ENCODE measurements around the gene PRKCB.

DNA sequence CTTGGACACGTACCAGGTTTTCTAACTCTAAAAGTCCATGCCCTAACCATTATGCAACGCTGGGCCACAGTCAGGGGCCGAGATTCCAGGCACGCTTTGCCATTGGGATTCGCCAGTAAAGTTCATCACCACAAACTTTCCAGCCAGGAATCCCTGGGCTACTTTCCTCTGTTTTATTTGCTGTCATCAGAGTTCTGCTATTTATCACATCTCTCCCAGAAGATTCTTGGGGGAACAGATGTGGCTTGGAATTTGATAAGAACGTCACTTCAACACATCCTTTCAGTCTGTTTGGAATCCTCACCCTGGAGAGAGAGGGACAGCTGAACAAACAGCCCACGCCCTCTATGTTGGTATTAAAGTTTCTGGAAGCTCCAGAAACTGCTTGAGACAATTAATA lies 310.7 kb downstream of the PRKCB start:
- TF ChIP-seq, protein P1, sequence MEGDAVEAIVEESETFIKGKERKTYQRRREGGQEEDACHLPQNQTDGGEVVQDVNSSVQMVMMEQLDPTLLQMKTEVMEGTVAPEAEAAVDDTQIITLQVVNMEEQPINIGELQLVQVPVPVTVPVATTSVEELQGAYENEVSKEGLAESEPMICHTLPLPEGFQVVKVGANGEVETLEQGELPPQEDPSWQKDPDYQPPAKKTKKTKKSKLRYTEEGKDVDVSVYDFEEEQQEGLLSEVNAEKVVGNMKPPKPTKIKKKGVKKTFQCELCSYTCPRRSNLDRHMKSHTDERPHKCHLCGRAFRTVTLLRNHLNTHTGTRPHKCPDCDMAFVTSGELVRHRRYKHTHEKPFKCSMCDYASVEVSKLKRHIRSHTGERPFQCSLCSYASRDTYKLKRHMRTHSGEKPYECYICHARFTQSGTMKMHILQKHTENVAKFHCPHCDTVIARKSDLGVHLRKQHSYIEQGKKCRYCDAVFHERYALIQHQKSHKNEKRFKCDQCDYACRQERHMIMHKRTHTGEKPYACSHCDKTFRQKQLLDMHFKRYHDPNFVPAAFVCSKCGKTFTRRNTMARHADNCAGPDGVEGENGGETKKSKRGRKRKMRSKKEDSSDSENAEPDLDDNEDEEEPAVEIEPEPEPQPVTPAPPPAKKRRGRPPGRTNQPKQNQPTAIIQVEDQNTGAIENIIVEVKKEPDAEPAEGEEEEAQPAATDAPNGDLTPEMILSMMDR (IDR thresholded peaks at IDR 0.05) = no peak
- TF ChIP-seq POLR2A (IDR thresholded peaks at IDR 0.05) = no peak

All from thyroid gland (tissue), 4 donors.